Neuron (in vitro differentiated cells): Measurements from ENCODE around the gene CRISP2.
"Not testable (repeated sequence)": the region's sequence is repeated elsewhere in the genome, so short reads cannot be mapped to it uniquely, and the experiment has no call there.

Source experiments
- H2AFZ ChIP-seq: one replicate; pipeline ENCODE4 v1.6.1; 2013; ENCODE audit warnings: low read depth, mild to moderate bottlenecking, inconsistent platforms, low read length, moderate library complexity
- H3K27me3 ChIP-seq: one replicate; pipeline ENCODE4 v1.6.1; 2013; ENCODE audit warnings: low read length; ENCODE audit not compliant: insufficient read depth
- H3K36me3 ChIP-seq: one replicate; pipeline ENCODE4 v1.6.1; 2013; ENCODE audit warnings: low read length; ENCODE audit not compliant: insufficient read depth
- H3K4me1 ChIP-seq: one replicate; pipeline ENCODE4 v1.6.1; 2013; ENCODE audit warnings: low read length; ENCODE audit not compliant: insufficient read depth
- H3K4me3 ChIP-seq: 2 replicates; pipeline ENCODE4 v1.5.1; 2013; ENCODE audit warnings: mild to moderate bottlenecking, low read length, moderate library complexity
- H3K9me3 ChIP-seq: one replicate; pipeline ENCODE4 v1.6.1; 2013; ENCODE audit warnings: low read length

The CRISP2 gene

DNA sequence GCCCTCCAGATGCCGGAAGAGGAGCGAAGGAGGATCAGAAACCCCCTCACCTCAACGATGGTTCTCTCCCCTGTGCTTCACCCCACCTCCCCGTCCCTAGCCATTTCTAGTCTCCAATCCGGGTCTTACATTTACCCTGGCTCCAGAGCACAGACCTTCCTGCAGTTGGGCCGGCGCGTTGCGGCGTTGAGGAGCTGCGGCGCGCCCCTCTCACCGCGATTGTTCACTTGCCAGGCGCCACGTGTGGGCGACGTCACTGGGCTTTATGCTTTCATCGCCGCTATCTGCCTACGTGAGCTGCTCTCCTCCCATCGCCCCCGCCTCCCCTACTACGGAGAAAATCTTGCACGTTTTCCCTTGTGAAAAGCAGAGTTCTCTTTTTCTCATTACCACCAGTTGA lies at the start of gene CRISP2:
Gene CRISP2, minus strand, starts transcription at position 198 of the 400 bp plus-strand sequence. CDS start 4,347 bp downstream, outside the sequence.
- H3K4me1 ChIP-seq, result no peaks in the 10 kb centered on the region
- H3K4me3 ChIP-seq, result no peak within 1 kb of the TSS
- no peaks in the 10 kb centered on the region for H3K36me3 ChIP-seq
- no peaks in the 10 kb centered on the region for H3K27me3 ChIP-seq
- no peak within 1 kb of the TSS for H2AFZ ChIP-seq
- no peaks in the 10 kb centered on the region for H3K9me3 ChIP-seq

DNA sequence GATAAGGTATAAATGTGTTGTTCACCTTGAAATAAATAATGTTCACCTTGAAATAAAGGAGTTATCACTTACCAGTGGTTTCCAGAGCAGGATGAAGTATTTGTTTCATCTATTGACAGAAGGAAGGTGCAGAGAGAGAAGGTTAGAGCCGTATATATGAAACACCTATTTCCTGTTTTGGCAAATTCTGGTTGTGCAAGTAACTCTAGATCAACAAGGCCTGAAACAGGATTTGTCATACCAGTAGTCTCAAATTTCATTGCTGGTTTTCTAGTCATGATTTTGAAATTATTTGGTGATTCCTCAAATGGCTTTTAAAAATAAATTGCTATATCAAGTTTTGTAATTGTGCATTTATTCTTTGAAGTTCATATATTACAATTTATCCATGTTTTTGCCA lies 30.9 kb upstream of the CRISP2 start, which contains the start of gene CRISP3:
Gene CRISP3, minus strand, starts transcription at position 130 of the 400 bp plus-strand sequence. Its CDS starts 21 bp downstream, at position 109.
- Histone ChIP-seq H2AFZ (no peak within 1 kb of the TSS), H3K9me3 (no peaks in the 10 kb centered on the region), H3K27me3 (no peaks in the 10 kb centered on the region), H3K4me1 (no peaks in the 10 kb centered on the region), H3K4me3 (no peak within 1 kb of the TSS), H3K36me3 (no peaks in the 10 kb centered on the region)

DNA sequence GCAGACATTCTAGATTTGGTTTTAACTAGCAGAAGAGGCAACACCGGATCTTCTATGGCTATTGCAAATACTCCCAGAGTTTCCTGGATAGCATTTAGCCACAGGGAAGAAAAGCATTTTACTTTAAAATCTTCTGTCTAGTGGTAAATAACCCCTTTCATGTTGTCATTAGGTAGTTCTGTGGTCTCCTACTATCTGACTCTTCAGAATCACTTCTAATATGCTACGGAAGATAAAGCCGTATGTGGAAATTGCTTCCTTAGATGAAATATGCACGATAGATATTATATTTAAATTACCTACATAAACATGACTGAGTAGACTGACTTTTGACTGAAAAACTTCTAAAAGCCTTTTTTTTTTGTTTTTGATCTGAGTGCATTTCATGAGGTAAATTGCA lies 30.1 kb upstream of the CRISP2 start:
- Histone ChIP-seq H2AFZ (no peak overlapping the region), H3K36me3 (no peaks in the 10 kb centered on the region), H3K4me3 (no peak overlapping the region), H3K9me3 (no peaks in the 10 kb centered on the region), H3K4me1 (no peaks in the 10 kb centered on the region), H3K27me3 (no peaks in the 10 kb centered on the region)

DNA sequence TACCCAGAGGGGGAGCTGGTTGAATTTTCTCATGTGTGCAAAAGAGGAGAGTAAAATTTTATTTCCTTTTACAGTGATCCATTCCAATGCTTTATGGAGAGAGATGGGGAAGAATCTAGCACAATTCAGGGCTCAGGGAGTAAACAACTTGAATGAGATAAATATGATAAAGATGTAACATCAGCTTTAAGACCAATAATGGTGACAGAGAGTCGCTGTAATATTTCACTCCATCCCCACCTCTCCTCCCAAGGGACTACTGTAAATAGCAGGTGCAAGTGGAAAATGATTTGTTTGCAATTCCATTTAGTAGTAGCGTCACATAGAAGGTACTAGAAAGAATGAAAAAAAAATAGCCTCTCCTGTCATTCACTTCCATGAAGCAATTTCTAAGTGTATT lies 26.1 kb upstream of the CRISP2 start:
- no peak overlapping the region for H3K4me3 ChIP-seq
- H2AFZ ChIP-seq, result no peak overlapping the region
- no peaks in the 10 kb centered on the region for H3K36me3 ChIP-seq
- no peaks in the 10 kb centered on the region for H3K9me3 ChIP-seq
- no peaks in the 10 kb centered on the region for H3K4me1 ChIP-seq
- H3K27me3 ChIP-seq, result peaks cover 3% of the 10 kb centered on the region

DNA sequence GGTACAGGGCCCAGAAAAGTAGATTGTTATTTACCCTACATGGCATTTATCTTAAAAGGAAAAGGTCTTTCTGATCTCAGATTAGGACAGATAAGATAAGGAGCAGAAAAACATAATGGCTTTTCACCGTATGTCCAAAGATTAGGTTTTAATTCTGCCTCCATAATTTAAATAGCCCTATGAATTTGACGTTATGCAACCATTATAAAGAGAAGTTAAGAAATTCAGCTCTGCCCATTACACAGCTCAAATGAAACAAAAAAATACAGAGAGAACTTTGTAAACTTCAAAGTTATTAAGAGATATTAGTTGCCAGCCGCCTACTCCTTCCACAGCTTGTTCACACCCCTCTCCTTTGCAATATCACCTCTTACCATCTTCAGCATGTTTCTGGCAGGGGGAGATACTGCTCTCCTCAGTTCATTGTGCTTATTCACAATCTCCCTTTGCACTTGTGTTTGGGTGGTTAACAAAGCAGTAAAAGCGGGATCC lies 22.7 kb upstream of the CRISP2 start:
- H3K4me1 ChIP-seq, result no peaks in the 10 kb centered on the region

DNA sequence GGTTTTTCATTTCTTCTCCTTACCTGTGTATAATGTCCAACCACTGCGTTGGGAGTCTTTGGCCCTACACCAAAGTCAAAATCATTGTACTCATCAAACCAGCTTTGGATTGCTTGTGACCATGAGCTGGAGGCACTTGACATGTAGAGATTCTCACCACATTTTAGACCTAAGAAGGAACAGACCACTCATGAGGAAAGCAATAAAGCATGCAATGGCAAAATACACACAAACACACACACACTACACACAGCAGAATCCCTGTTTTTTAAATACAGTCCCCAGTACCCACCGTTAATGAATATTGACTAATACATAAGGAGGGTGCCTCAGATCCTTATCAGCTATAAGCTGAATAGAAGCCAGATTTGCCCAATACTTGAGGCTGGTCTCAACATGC lies 20.3 kb upstream of the CRISP2 start:
- Histone ChIP-seq H3K27me3 (peaks cover 3% of the 10 kb centered on the region), H3K9me3 (no peaks in the 10 kb centered on the region), H2AFZ (no peak overlapping the region), H3K4me3 (no peak overlapping the region), H3K36me3 (no peaks in the 10 kb centered on the region), H3K4me1 (no peaks in the 10 kb centered on the region)

More for the DNA sequence above, 22.7 kb upstream of the CRISP2 start:
- no peaks in the 10 kb centered on the region for H3K9me3 ChIP-seq
- H3K36me3 ChIP-seq, result no peaks in the 10 kb centered on the region
- no peak overlapping the region for H2AFZ ChIP-seq
- H3K27me3 ChIP-seq, result peaks cover 3% of the 10 kb centered on the region
- no peak overlapping the region for H3K4me3 ChIP-seq

- Histone ChIP-seq H3K9me3 (no peaks in the 10 kb centered on the region), H3K4me1 (no peaks in the 10 kb centered on the region), H2AFZ (no peak overlapping the region), H3K4me3 (no peak overlapping the region), H3K27me3 (peaks cover 3% of the 10 kb centered on the region), H3K36me3 (no peaks in the 10 kb centered on the region)
Measured at GRCh38 chr6:49732781-49733180, 19.4 kb upstream of the CRISP2 start.

DNA sequence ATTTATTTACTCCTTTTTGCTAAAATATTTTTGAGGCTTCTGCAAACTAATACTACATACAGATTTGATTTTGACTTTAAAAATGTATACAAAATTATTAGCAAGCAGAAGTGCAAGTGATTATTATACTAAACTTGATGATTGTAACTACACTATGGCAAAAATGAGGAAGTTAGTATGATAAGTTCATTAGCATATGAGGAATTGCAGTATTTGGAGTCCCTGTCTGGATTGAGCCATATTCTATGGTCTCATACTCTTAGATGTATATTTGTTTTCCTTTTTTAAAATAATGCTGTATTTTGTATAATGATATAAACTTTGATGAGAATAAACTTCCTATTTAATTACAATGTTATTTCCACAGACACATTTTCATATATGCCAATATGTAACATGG lies 16.9 kb upstream of the CRISP2 start:
- H3K9me3 ChIP-seq, result no peaks in the 10 kb centered on the region
- H3K27me3 ChIP-seq, result no peaks in the 10 kb centered on the region
- H3K36me3 ChIP-seq, result no peaks in the 10 kb centered on the region
- no peak overlapping the region for H3K4me3 ChIP-seq
- H3K4me1 ChIP-seq, result no peaks in the 10 kb centered on the region
- H2AFZ ChIP-seq, result no peak overlapping the region

GRCh38 chr6:49723917-49724316 lies 10.6 kb upstream of the CRISP2 start:
- not testable (repeated sequence) for H3K4me3 ChIP-seq, H3K27me3 ChIP-seq, H3K36me3 ChIP-seq, H2AFZ ChIP-seq, H3K9me3 ChIP-seq, H3K4me1 ChIP-seq

- Histone ChIP-seq H3K27me3 (no peaks in the 10 kb centered on the region), H3K4me3 (no peak overlapping the region), H3K9me3 (no peaks in the 10 kb centered on the region), H3K4me1 (no peaks in the 10 kb centered on the region), H3K36me3 (no peaks in the 10 kb centered on the region), H2AFZ (no peak overlapping the region)
Measured at GRCh38 chr6:49721297-49721696, 8.0 kb upstream of the CRISP2 start.

GRCh38 chr6:49720372-49720771 lies 7.0 kb upstream of the CRISP2 start:
- Histone ChIP-seq H3K4me1 (no peaks in the 10 kb centered on the region), H2AFZ (no peak overlapping the region), H3K4me3 (no peak overlapping the region), H3K27me3 (no peaks in the 10 kb centered on the region), H3K9me3 (no peaks in the 10 kb centered on the region), H3K36me3 (no peaks in the 10 kb centered on the region)

DNA sequence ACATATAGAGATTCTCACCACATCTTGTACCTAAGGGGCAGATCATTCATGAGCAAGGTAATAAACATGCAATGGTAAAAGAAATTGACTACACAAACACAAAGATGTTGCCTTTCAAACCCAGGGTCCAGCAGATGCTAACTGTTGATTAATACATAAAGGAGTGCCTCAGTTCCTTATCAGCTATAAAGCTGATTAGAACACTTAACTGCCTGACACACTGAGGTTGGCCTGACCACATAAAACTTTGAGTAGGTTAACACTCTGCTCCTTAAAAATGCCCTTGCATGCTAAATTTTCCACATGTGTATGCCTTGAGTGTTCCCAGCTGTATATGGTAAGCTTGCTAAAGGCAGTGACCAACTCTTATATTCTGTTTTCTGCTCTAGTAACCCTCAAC lies 14.9 kb downstream of the CRISP2 start:
- Histone ChIP-seq H2AFZ (no peak overlapping the region), H3K36me3 (no peaks in the 10 kb centered on the region), H3K4me1 (no peaks in the 10 kb centered on the region), H3K4me3 (no peak overlapping the region), H3K9me3 (no peaks in the 10 kb centered on the region), H3K27me3 (no peaks in the 10 kb centered on the region)

- H2AFZ ChIP-seq, result no peak overlapping the region
- H3K27me3 ChIP-seq, result no peaks in the 10 kb centered on the region
- no peak overlapping the region for H3K4me3 ChIP-seq
Measured at GRCh38 chr6:49693512-49693911, 19.8 kb downstream of the CRISP2 start.

DNA sequence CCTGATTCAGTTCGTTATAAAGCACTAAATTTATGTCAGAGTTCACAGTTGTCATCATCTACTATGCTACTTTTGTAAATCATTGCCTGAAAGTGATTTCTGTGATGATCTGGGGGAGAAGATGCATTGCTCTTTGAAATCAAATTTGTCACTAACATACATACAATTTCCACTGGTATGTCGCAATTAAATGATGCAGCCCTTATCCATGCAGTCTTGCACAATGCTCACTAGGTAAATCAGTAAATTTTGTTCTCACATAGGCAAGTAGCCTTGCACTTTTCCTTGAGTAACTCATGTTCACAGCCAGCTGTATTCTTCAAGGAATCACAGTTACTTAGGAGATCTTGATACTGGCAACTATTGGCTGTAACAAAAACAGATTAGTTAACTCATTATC lies 20.8 kb downstream of the CRISP2 start:
- H3K9me3 ChIP-seq, result no peaks in the 10 kb centered on the region
- H3K4me3 ChIP-seq, result no peak overlapping the region
- no peaks in the 10 kb centered on the region for H3K36me3 ChIP-seq
- H2AFZ ChIP-seq, result no peak overlapping the region
- no peaks in the 10 kb centered on the region for H3K4me1 ChIP-seq
- H3K27me3 ChIP-seq, result no peaks in the 10 kb centered on the region

More at GRCh38 chr6:49693512-49693911, 19.8 kb downstream of the CRISP2 start:
- no peaks in the 10 kb centered on the region for H3K36me3 ChIP-seq
- no peaks in the 10 kb centered on the region for H3K4me1 ChIP-seq
- H3K9me3 ChIP-seq, result no peaks in the 10 kb centered on the region
